ENCODE data around the gene KIAA0930.

Gene KIAA0930

GRCh38 chr22:45181766-45182165 is 58.9 kb downstream of the KIAA0930 start:
- TF ChIP-seq CTCF (conservative IDR thresholded peaks at IDR 0.05; ENCODE audit: low read depth, low read length) = no peak
- no peak overlapping the region for H3K4me3 ChIP-seq (ENCODE audit: low read depth, low read length)
- DNase-seq (ENCODE audit: low read depth) = no peak

DNA sequence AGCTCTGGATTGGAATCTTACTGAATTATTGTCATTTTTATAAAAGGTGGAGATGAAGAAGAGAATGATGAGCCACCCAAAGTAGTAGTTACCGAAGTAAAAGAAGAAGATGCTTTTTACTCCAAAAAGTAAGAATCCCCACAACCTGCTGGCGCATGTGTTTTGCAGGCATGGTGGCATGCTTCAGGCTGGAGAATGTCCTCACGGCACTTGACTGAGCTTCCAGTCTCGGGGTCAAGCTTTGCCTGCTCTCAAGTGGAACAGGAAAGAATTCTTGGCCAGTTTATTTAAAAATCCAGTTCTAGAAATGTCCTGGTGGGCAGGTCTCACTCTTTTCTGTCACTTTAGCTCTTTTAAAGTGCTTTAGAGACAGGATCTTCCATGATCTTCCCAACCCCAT is 59.5 kb downstream of the KIAA0930 start:
- no peak for TF ChIP-seq CTCF (conservative IDR thresholded peaks at IDR 0.05; ENCODE audit: low read depth, low read length)
- no peak overlapping the region for H3K4me3 ChIP-seq (ENCODE audit: low read depth, low read length)
- DNase-seq (ENCODE audit: low read depth) = no peak

DNA sequence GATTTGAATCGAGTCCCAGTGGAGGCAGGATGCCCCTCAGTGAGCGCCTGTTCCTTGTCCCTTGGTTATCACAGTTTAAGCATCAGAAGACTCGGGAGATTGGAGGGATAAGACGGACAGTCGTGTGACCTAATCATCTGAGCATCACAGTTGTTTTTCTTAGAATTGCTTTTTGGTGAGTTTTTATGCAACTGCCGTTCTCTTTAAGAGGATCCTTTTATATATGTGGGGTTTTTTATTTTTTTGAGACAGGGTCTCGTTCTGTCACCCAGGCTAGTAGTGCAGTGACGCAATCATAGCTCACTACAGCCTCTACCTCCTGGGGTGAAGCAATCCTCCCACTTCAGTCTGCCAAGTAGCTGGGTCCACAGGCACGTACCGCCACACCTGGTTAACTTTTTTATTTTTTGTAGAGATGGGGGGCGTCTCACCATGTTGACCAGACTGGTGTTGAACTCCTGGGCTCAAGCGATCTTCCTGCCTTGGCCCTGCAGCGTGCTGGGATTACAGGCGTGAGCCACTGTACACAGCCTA is 60.5 kb downstream of the KIAA0930 start:
- DNase-seq (ENCODE audit: low read depth) = no peak
- H3K4me3 ChIP-seq (ENCODE audit: low read depth, low read length) = no peak overlapping the region
- no peak for TF ChIP-seq CTCF (conservative IDR thresholded peaks at IDR 0.05; ENCODE audit: low read depth, low read length)

- H3K4me3 ChIP-seq (ENCODE audit: low read depth, low read length) = no peak overlapping the region
- DNase-seq (ENCODE audit: low read depth) = no peak
- no peak for TF ChIP-seq CTCF (conservative IDR thresholded peaks at IDR 0.05; ENCODE audit: low read depth, low read length)
These were observed 61.2 kb downstream of the KIAA0930 start for GRCh38 chr22:45179276-45180049.

DNA sequence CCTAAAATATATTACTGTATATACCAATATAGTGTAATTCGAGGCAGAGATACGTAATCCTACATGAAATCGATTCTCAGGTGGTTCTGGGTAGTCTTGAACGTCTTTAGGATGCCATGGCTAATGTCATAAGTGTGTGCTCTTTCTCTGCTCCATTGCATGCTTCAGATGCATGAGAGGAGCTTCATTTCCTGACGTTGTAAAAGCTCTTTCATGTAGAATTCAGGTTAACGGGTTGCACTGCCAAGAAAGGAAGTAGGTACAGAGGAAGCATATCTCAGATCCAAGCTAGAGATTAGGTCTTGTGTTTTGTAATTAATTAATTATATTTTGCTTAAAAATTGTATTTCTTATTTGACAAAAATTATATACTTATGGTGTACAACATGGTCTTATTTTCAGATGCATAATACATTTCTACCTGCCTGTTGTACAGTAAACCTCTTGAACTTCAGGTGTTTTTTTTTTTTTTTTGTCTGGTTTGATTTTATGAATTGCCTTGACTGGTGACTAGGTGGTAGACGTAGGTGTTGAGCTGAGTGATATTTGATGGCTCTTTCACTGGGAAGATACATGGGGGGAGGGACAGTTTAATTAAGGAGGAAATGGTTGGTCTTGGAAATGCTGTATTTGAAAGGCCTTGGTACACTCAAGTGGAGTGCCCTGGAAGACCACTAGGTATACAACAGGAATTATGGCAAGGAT is 67.7 kb downstream of the KIAA0930 start:
- no peak for DNase-seq (ENCODE audit: low read depth)
- TF ChIP-seq CTCF (conservative IDR thresholded peaks at IDR 0.05; ENCODE audit: low read depth, low read length) = no peak
- no peak overlapping the region for H3K4me3 ChIP-seq (ENCODE audit: low read depth, low read length)

- peak; percentile 28 for TF ChIP-seq CTCF (conservative IDR thresholded peaks at IDR 0.05; ENCODE audit: low read depth, low read length)
- no peak for DNase-seq (ENCODE audit: low read depth)
- H3K4me3 ChIP-seq (ENCODE audit: low read depth, low read length) = no peak overlapping the region
These were observed 68.9 kb downstream of the KIAA0930 start for GRCh38 chr22:45171830-45172229.

Measured in choroid plexus epithelial cell (primary cell).